ENCODE data around the gene ZBTB7C.

- TF ChIP-seq CLOCK (CRISPR knock-in tag; IDR thresholded peaks at IDR 0.05; ENCODE audit: borderline replicate concordance) (no peak), POLR2AphosphoS5 (IDR thresholded peaks at IDR 0.05; ENCODE audit: control insufficient read depth, insufficient read depth, low read depth, low read length) (no peak), REST (IDR thresholded peaks at IDR 0.05; ENCODE audit: borderline replicate concordance) (no peak), REST (CRISPR knock-in tag; IDR thresholded peaks at IDR 0.05; ENCODE audit: low read depth) (no peak), CTCF (IDR thresholded peaks at IDR 0.05 in 2 of 3, conservative IDR thresholded peaks at IDR 0.05 in 1 of 3; ENCODE audit: insufficient read depth in 2 of 3, low read depth in 1 of 3, low read length in 3 of 3) (no peak), CEBPB (tag; IDR thresholded peaks at IDR 0.05) (no peak), ZNF395 (CRISPR knock-in tag; IDR thresholded peaks at IDR 0.05) (no peak), FOXM1 (IDR thresholded peaks at IDR 0.05; ENCODE audit: low read depth) (no peak), FOXM1 (CRISPR knock-in tag; IDR thresholded peaks at IDR 0.05; ENCODE audit: low read depth) (no peak)
Measured at GRCh38 chr18:48061781-48062570, 347.2 kb downstream of the ZBTB7C start.

Measured in K562 (cell line).